Measurements from ENCODE around the gene CDK9.

DNA sequence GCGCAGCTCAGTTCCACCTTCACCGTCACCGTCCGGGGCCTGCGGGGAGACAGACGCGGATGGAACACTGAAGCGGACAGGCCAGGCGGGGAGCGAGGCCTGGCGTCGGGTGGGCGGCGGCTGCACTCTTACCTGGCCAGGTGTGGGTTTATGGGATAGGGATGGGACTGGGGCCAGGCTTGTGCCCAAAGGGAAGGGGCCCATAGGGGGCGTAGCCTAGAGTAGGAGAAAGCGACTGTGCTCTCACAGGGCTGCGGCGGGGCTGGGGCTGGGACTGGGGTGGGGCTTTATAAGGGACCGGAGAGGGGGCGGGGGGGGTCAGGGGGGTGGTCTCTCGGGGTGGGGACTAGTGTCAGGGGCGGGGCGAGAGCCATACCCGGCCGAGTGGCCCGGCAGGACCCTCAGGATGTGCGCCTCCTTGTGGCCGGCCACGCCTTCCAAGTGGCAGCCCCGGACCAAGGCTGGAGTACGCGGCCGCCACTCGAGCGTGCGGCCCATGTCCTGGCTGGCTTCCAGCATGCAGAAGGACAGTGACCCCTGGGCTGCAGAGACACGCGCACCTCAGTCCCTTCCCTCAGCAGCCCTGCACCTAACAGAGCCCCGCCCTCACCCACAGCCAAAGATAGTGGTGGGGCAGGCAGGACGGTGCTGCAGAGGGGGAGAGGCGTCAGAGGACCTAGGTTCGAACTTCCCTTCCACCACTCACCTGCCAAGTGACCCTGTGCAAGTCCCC, 39.7 kb downstream of the CDK9 start:
- TF ChIP-seq, protein P1, sequence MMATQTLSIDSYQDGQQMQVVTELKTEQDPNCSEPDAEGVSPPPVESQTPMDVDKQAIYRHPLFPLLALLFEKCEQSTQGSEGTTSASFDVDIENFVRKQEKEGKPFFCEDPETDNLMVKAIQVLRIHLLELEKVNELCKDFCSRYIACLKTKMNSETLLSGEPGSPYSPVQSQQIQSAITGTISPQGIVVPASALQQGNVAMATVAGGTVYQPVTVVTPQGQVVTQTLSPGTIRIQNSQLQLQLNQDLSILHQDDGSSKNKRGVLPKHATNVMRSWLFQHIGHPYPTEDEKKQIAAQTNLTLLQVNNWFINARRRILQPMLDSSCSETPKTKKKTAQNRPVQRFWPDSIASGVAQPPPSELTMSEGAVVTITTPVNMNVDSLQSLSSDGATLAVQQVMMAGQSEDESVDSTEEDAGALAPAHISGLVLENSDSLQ (IDR thresholded peaks at IDR 0.05) = no peak
- no peak for TF ChIP-seq ELF4 (IDR thresholded peaks at IDR 0.05)
- no peak for TF ChIP-seq ARNT (IDR thresholded peaks at IDR 0.05)
- TF ChIP-seq FOXM1 (IDR thresholded peaks at IDR 0.05; ENCODE audit: borderline replicate concordance) = no peak
